GM18867 (cell line): ENCODE results near the gene CLIC6.

ENCODE experiments used
- ATAC-seq: cut with Tn5 transposase; IDR thresholded peaks from one replicate; pipeline ENCODE4 v1.9.1; 2021; ENCODE audit warnings: mild to moderate bottlenecking, moderate library complexity; ENCODE audit not compliant: unreplicated experiment

Gene CLIC6

GRCh38 chr21:34724131-34724856 is 55.5 kb downstream of the CLIC6 start:
- no peak for ATAC-seq

- ATAC-seq = no peak
These were observed 56.0 kb downstream of the CLIC6 start for GRCh38 chr21:34724857-34725195.

GRCh38 chr21:34726627-34727337 is 58.0 kb downstream of the CLIC6 start:
- ATAC-seq = no peak

GRCh38 chr21:34728479-34728878 is 59.7 kb downstream of the CLIC6 start:
- no peak for ATAC-seq

- ATAC-seq = no peak
These were observed 61.4 kb downstream of the CLIC6 start for GRCh38 chr21:34730194-34730593.

- no peak for ATAC-seq
These were observed 62.1 kb downstream of the CLIC6 start for GRCh38 chr21:34730756-34731445.

- no peak for ATAC-seq
These were observed 63.6 kb downstream of the CLIC6 start for GRCh38 chr21:34732388-34732821.

- no peak for ATAC-seq
These were observed 65.1 kb downstream of the CLIC6 start for GRCh38 chr21:34733852-34734251.

- no peak for ATAC-seq
These were observed 65.9 kb downstream of the CLIC6 start for GRCh38 chr21:34734696-34735095.

- ATAC-seq = no peak
These were observed 67.5 kb downstream of the CLIC6 start for GRCh38 chr21:34736116-34736874.

- no peak for ATAC-seq
These were observed 68.3 kb downstream of the CLIC6 start for GRCh38 chr21:34737115-34737514.

- ATAC-seq = no peak
These were observed 71.4 kb downstream of the CLIC6 start for GRCh38 chr21:34740198-34740597.

GRCh38 chr21:34743285-34743684 is 74.5 kb downstream of the CLIC6 start:
- no peak for ATAC-seq

- ATAC-seq = no peak
These were observed 75.0 kb downstream of the CLIC6 start for GRCh38 chr21:34743831-34744230.

GRCh38 chr21:34744801-34745200 is 76.0 kb downstream of the CLIC6 start:
- no peak for ATAC-seq

GRCh38 chr21:34745557-34746255 is 76.9 kb downstream of the CLIC6 start:
- ATAC-seq = peak; percentile 83

GRCh38 chr21:34748862-34749261 is 80.1 kb downstream of the CLIC6 start:
- ATAC-seq = no peak

- ATAC-seq = no peak
These were observed 86.2 kb downstream of the CLIC6 start for GRCh38 chr21:34754690-34755647.

- no peak for ATAC-seq
These were observed 93.0 kb downstream of the CLIC6 start for GRCh38 chr21:34761758-34762330.
